Measurements from ENCODE around the gene FATE1. TPM values are rescaled to one million over a fixed set of nuclear protein-coding genes. Genes with fewer than 3 reads are reported as not detected.
A peak's percentile ranks its signal among the peaks of the same experiment; 100 is the strongest.

The FATE1 gene
- total RNA-seq, 4 donors from 2014 or later: not detected

- TF ChIP-seq CTCF (IDR thresholded peaks at IDR 0.05): no peak
- TF ChIP-seq POLR2A (IDR thresholded peaks at IDR 0.05): no peak
- no peak for DNase-seq
- Histone ChIP-seq H3K4me3 (no peak overlapping the region), H3K9me3 (no peaks in the 10 kb centered on the region), H3K4me1 (no peaks in the 10 kb centered on the region), H3K27ac (no peak overlapping the region), H3K36me3 (no peaks in the 10 kb centered on the region), H3K27me3 (no peaks in the 10 kb centered on the region)
Measured at GRCh38 chrX:151710457-151710856, 5.4 kb upstream of the FATE1 start.

- Histone ChIP-seq H3K27ac (no peak overlapping the region), H3K27me3 (no peaks in the 10 kb centered on the region), H3K4me3 (no peak overlapping the region), H3K36me3 (no peaks in the 10 kb centered on the region), H3K4me1 (no peaks in the 10 kb centered on the region), H3K9me3 (no peaks in the 10 kb centered on the region)
- TF ChIP-seq CTCF (IDR thresholded peaks at IDR 0.05): no peak
- TF ChIP-seq POLR2A (IDR thresholded peaks at IDR 0.05): no peak
- DNase-seq: peak in 1 of 3 donors; percentile 18
Measured at GRCh38 chrX:151711154-151711553, 4.7 kb upstream of the FATE1 start.

GRCh38 chrX:151711787-151712186 is 4.0 kb upstream of the FATE1 start:
- peak in 1 of 3 donors; percentile 18 for DNase-seq
- H3K4me1 ChIP-seq: no peaks in the 10 kb centered on the region
- no peak overlapping the region for H3K4me3 ChIP-seq
- H3K9me3 ChIP-seq: no peaks in the 10 kb centered on the region
- TF ChIP-seq CTCF (IDR thresholded peaks at IDR 0.05) (no peak), POLR2A (IDR thresholded peaks at IDR 0.05) (no peak)
- no peak overlapping the region for H3K27ac ChIP-seq
- no peaks in the 10 kb centered on the region for H3K27me3 ChIP-seq
- no peaks in the 10 kb centered on the region for H3K36me3 ChIP-seq

- H3K4me3 ChIP-seq: no peak overlapping the region
- H3K27ac ChIP-seq: no peak overlapping the region
- H3K27me3 ChIP-seq: no peaks in the 10 kb centered on the region
- DNase-seq: peak in 1 of 3 donors; percentile 18
- TF ChIP-seq CTCF (IDR thresholded peaks at IDR 0.05) (no peak), POLR2A (IDR thresholded peaks at IDR 0.05) (no peak)
- H3K36me3 ChIP-seq: no peaks in the 10 kb centered on the region
- H3K9me3 ChIP-seq: no peaks in the 10 kb centered on the region
- H3K4me1 ChIP-seq: no peaks in the 10 kb centered on the region
Measured at GRCh38 chrX:151712253-151712652, 3.6 kb upstream of the FATE1 start.

GRCh38 chrX:151713849-151714248 is 2.0 kb upstream of the FATE1 start:
- Histone ChIP-seq H3K27ac (no peak overlapping the region), H3K4me1 (no peaks in the 10 kb centered on the region), H3K36me3 (no peaks in the 10 kb centered on the region), H3K9me3 (no peaks in the 10 kb centered on the region), H3K4me3 (no peak overlapping the region), H3K27me3 (no peaks in the 10 kb centered on the region)
- peak in 1 of 3 donors; percentile 43 for DNase-seq
- no peak for TF ChIP-seq POLR2A (IDR thresholded peaks at IDR 0.05)
- TF ChIP-seq CTCF (IDR thresholded peaks at IDR 0.05): peak in 3 of 6 experiments; percentile 10 to 21 (median 21)

- Histone ChIP-seq H3K4me1 (no peaks in the 10 kb centered on the region), H3K4me3 (no peak overlapping the region), H3K36me3 (no peaks in the 10 kb centered on the region), H3K27me3 (no peaks in the 10 kb centered on the region), H3K9me3 (no peaks in the 10 kb centered on the region), H3K27ac (no peak overlapping the region)
- DNase-seq: no peak
- TF ChIP-seq POLR2A (IDR thresholded peaks at IDR 0.05) (no peak), CTCF (IDR thresholded peaks at IDR 0.05) (no peak)
Measured at GRCh38 chrX:151714362-151714761, 1.5 kb upstream of the FATE1 start.
